Measurements from ENCODE around the gene OR8D4. TPM values are rescaled to one million over a fixed set of nuclear protein-coding genes. Genes with fewer than 3 reads are reported as not detected.

The OR8D4 gene
- total RNA-seq, 1 donor from 2014 or later, result not detected

DNA sequence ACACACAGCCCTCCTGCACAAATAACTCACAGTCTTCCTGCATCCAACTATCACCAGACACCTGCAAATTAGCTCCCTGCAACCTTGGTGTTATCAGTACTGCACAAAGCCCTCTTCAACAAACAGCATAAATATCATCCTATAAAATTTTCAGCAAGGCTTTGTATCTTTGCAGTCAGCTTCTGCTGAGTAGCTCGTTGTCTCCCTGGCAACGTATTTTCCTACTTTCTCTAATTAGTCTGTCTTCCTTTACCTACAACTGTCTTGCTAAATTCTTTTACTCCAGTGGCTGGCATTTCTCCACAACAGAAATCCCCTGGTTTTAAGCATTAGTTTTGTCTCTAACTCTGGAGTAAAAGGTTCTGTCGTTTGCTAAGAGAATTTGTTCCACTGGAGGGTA, 3.9 kb downstream of the OR8D4 start:
- Histone ChIP-seq H3K36me3 (ENCODE audit: control insufficient read depth, insufficient read depth, low read length) (no peaks in the 10 kb centered on the region), H3K27me3 (ENCODE audit: control insufficient read depth, insufficient read depth, low read length) (no peaks in the 10 kb centered on the region), H3K4me3 (ENCODE audit: low read depth, low read length) (no peak overlapping the region)
- TF ChIP-seq, protein P1, sequence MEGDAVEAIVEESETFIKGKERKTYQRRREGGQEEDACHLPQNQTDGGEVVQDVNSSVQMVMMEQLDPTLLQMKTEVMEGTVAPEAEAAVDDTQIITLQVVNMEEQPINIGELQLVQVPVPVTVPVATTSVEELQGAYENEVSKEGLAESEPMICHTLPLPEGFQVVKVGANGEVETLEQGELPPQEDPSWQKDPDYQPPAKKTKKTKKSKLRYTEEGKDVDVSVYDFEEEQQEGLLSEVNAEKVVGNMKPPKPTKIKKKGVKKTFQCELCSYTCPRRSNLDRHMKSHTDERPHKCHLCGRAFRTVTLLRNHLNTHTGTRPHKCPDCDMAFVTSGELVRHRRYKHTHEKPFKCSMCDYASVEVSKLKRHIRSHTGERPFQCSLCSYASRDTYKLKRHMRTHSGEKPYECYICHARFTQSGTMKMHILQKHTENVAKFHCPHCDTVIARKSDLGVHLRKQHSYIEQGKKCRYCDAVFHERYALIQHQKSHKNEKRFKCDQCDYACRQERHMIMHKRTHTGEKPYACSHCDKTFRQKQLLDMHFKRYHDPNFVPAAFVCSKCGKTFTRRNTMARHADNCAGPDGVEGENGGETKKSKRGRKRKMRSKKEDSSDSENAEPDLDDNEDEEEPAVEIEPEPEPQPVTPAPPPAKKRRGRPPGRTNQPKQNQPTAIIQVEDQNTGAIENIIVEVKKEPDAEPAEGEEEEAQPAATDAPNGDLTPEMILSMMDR (IDR thresholded peaks at IDR 0.05; ENCODE audit: insufficient read depth, low read length, severe bottlenecking), result no peak
- DNase-seq (ENCODE audit: low read depth) (no peak), FAIRE-seq (no peak)

GRCh38 chr11:123920943-123921342, 19.0 kb downstream of the OR8D4 start:
- H3K4me3 ChIP-seq (ENCODE audit: low read depth, low read length), result no peak overlapping the region
- FAIRE-seq, result no peak
- H3K27me3 ChIP-seq (ENCODE audit: control insufficient read depth, insufficient read depth, low read length), result no peaks in the 10 kb centered on the region
- no peaks in the 10 kb centered on the region for H3K36me3 ChIP-seq (ENCODE audit: control insufficient read depth, insufficient read depth, low read length)
- DNase-seq (ENCODE audit: low read depth), result no peak
- TF ChIP-seq, protein P1 (IDR thresholded peaks at IDR 0.05; ENCODE audit: insufficient read depth, low read length, severe bottlenecking), result no peak

GRCh38 chr11:123924027-123924426, 22.1 kb downstream of the OR8D4 start:
- Histone ChIP-seq H3K36me3 (ENCODE audit: control insufficient read depth, insufficient read depth, low read length) (no peaks in the 10 kb centered on the region), H3K27me3 (ENCODE audit: control insufficient read depth, insufficient read depth, low read length) (no peaks in the 10 kb centered on the region), H3K4me3 (ENCODE audit: low read depth, low read length) (no peak overlapping the region)
- DNase-seq (ENCODE audit: low read depth) (peak; percentile 1), FAIRE-seq (no peak)
- TF ChIP-seq, protein P1 (IDR thresholded peaks at IDR 0.05; ENCODE audit: insufficient read depth, low read length, severe bottlenecking), result no peak

DNA sequence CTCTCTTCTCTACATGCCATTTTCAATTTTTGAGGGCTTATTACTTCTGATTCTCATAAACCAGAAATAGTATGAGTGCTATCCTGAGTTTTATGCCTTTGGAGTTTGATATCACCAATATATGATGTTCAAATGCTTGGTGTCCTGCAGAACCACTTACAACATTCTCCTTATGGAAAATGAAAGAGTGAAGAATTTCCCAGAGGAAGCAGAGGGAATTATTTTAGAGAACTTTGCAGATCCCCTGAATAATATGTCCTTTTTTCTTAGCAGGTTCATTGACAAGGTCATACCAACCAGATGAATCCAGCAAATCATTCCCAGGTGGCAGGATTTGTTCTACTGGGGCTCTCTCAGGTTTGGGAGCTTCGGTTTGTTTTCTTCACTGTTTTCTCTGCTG, 37.4 kb downstream of the OR8D4 start, which contains the start of gene OR4D5:
Gene OR4D5, plus strand, starts transcription at position 301 of the 400 bp plus-strand sequence. Its CDS starts 0 bp downstream, at position 301.
- no peak for DNase-seq (ENCODE audit: low read depth)
- Histone ChIP-seq H3K36me3 (ENCODE audit: control insufficient read depth, insufficient read depth, low read length) (no peaks in the 10 kb centered on the region), H3K27me3 (ENCODE audit: control insufficient read depth, insufficient read depth, low read length) (no peaks in the 10 kb centered on the region), H3K4me3 (ENCODE audit: low read depth, low read length) (no peak within 1 kb of the TSS)
- TF ChIP-seq, protein P1 (IDR thresholded peaks at IDR 0.05; ENCODE audit: insufficient read depth, low read length, severe bottlenecking), result no peak
- FAIRE-seq, result no peak

DNA sequence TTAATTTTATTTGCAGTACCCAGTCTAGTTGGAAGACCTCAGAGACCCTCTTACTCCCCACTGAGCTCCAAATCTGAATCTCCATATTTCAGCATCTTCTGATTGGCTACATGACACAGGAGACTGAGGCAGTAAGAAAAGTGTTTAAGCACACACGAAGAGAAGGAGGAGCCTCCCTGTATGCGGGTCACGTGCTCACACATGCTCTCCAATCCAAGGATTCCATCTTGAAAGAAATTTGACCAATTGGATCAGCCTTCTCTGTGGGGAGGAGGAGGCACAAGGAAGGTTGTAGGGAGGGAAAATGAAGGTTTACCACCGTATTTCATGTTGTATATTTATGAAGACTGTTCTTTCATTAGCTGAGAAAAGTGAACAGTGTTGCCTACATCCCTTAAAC, 40.4 kb downstream of the OR8D4 start:
- H3K27me3 ChIP-seq (ENCODE audit: control insufficient read depth, insufficient read depth, low read length), result no peaks in the 10 kb centered on the region
- TF ChIP-seq, protein P1 (IDR thresholded peaks at IDR 0.05; ENCODE audit: insufficient read depth, low read length, severe bottlenecking), result no peak
- FAIRE-seq, result no peak
- DNase-seq (ENCODE audit: low read depth), result no peak
- no peak overlapping the region for H3K4me3 ChIP-seq (ENCODE audit: low read depth, low read length)
- no peaks in the 10 kb centered on the region for H3K36me3 ChIP-seq (ENCODE audit: control insufficient read depth, insufficient read depth, low read length)

- Histone ChIP-seq H3K36me3 (ENCODE audit: control insufficient read depth, insufficient read depth, low read length) (no peaks in the 10 kb centered on the region), H3K4me3 (ENCODE audit: low read depth, low read length) (no peak within 1 kb of the TSS), H3K27me3 (ENCODE audit: control insufficient read depth, insufficient read depth, low read length) (no peaks in the 10 kb centered on the region)
- TF ChIP-seq, protein P1 (IDR thresholded peaks at IDR 0.05; ENCODE audit: insufficient read depth, low read length, severe bottlenecking), result no peak
- no peak for FAIRE-seq
- DNase-seq (ENCODE audit: low read depth), result no peak
Measured at GRCh38 chr11:123943738-123944137, 41.8 kb downstream of the OR8D4 start, which contains the start of gene OR6T1. OR6T1 (minus strand) TSS chr11:123943838; CDS start chr11:123943838, 0 bp downstream.

All from bronchial epithelial cell (primary cell).